ENCODE measurements around the gene BRSK2. TPM values are rescaled to one million over a fixed set of nuclear protein-coding genes. Genes with fewer than 3 reads are reported as not detected.
A peak's percentile ranks its signal among the peaks of the same experiment; 100 is the strongest.

BRSK2 gene
- total and polyA plus RNA-seq, 2 of the 4 experiments (the other 2 are of a cell fraction): 0.18 to 0.62 TPM

GRCh38 chr11:1457326-1457680 is 67.6 kb downstream of the BRSK2 start:
- H3K9me3 ChIP-seq (ENCODE audit: control insufficient read depth, insufficient read depth, low read length): no peaks in the 10 kb centered on the region
- no peak overlapping the region for H2AK5ac ChIP-seq (ENCODE audit: low read depth, low read length)
- H4K5ac ChIP-seq (ENCODE audit: low read depth, low read length): no peak overlapping the region
- H3K4ac ChIP-seq (ENCODE audit: low read depth, low read length): no peak overlapping the region
- no peak for ATAC-seq (ENCODE audit: low read depth)
- no peak overlapping the region for H4K91ac ChIP-seq (ENCODE audit: insufficient read depth, low read depth, low read length)
- no peak for DNase-seq
- WGBS, 2 experiments (ENCODE audit: extremely low coverage in 2 of 2, insufficient read length in 1 of 2): no CpG with 5 or more reads among the region's 13 CpGs
- in situ Hi-C loops (cut with MboI; ENCODE audit: low sequenced_read_pairs) (no loop called here), intact Hi-C loops (cut with micrococcal nuclease) (no loop called here), dilution Hi-C loops (cut with HindIII; ENCODE audit: low sequenced_read_pairs, unreplicated experiment) (no loop called here)
- H3K27me3 ChIP-seq (ENCODE audit: control insufficient read depth, insufficient read depth, low read length): no peaks in the 10 kb centered on the region; the same call in 1 of the 2 replicates
- BruUV-seq (replicated peaks): no TSS peak
- H3K18ac ChIP-seq (ENCODE audit: low read depth, low read length): no peak overlapping the region
- H3K4me3 ChIP-seq (ENCODE audit: insufficient read depth, low read depth, low read length): no peak overlapping the region
- no peaks in the 10 kb centered on the region for H3K79me1 ChIP-seq (ENCODE audit: low read depth in 1 of 2, low read length in 2 of 2)
- no peak overlapping the region for H2AFZ ChIP-seq (replicated peaks; ENCODE audit: low read length, poor library complexity)
- no peak overlapping the region for H2BK5ac ChIP-seq (ENCODE audit: low read depth, low read length, poor library complexity, severe bottlenecking)
- no peak overlapping the region for H3K9ac ChIP-seq (ENCODE audit: low read depth, low read length)
- no peaks in the 10 kb centered on the region for H3K36me3 ChIP-seq (ENCODE audit: control insufficient read depth, insufficient read depth, low read length)
- no peak overlapping the region for H3K56ac ChIP-seq (ENCODE audit: extremely low read depth, insufficient read depth, low read length)
- no peak overlapping the region for H3K14ac ChIP-seq (replicated peaks; ENCODE audit: low read depth, low read length)
- H3K23ac ChIP-seq (ENCODE audit: low read depth, low read length): no peak overlapping the region
- peak overlapping the region; percentile 16 for H2AK9ac ChIP-seq (replicated peaks; ENCODE audit: low read depth, low read length, poor library complexity)
- no peak overlapping the region for H2BK120ac ChIP-seq (ENCODE audit: low read depth, low read length)
- H3K9me1 ChIP-seq (ENCODE audit: insufficient read depth, low read length): no peaks in the 10 kb centered on the region
- H3K4me1 ChIP-seq (ENCODE audit: control insufficient read depth, insufficient read depth, low read length): peaks cover 13% of the 10 kb centered on the region; the same call in 1 of the 2 replicates
- no peak overlapping the region for H3K27ac ChIP-seq (ENCODE audit: insufficient read depth, low read length)
- CTCF ChIA-PET: no interaction called here
- POLR2A ChIA-PET (ENCODE audit: unreplicated experiment): no interaction called here
- H3K4me2 ChIP-seq (ENCODE audit: low read depth, low read length): no peak overlapping the region
- no peaks in the 10 kb centered on the region; the same call in none of the 2 replicates for H4K20me1 ChIP-seq (ENCODE audit: insufficient read depth, low read length)
- TF ChIP-seq MAFK (IDR thresholded peaks at IDR 0.05; ENCODE audit: low read depth, low read length): no peak
- H2BK15ac ChIP-seq (ENCODE audit: low read depth, low read length): no peak overlapping the region
- H4K8ac ChIP-seq (ENCODE audit: low read depth in 2 of 2, low read length in 2 of 2): no peak overlapping the region
- H2BK20ac ChIP-seq (ENCODE audit: low read depth, low read length): no peak overlapping the region

Data from IMR-90 (cell line).